C1 segment of cervical spinal cord (tissue), 14 donors: ENCODE data around the gene RGS2.

Experiments used
- DNase-seq, 14 donors: peaks; one replicate each; lab custom pipeline; 2025; lab: John Stamatoyannopoulos, UW

The RGS2 gene

DNA sequence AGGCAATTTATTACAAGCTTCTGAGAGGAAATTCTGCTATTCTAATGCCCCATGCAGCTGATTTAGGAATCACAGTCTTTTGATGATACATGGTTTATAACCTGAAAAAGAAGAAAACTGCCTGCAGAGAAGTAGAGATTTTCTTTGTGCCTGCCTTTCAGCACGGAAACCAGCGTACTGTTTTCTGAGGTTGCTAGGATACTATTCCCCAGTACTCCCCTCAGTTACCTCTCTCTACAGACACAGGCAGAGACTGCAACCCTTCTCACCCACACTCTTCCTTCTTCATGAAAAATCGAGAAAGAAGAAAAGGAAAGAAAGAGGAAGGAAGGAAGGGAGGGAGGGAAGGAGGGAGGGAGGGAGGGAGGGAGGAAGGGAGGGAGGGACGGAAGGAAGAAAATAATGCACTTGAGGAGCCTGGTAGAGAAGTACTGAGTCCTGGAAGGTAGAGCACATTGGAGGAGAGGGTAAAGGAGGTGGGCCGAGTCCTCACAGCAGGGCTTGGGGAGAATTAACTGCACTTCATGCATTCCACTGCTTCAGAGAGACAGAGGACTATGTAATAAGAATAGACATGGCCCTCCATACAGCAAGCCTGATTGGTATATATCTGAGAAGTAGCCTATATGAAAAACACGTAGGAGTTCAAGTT lies 21.9 kb downstream of the RGS2 start:
- DNase-seq = no peak

DNA sequence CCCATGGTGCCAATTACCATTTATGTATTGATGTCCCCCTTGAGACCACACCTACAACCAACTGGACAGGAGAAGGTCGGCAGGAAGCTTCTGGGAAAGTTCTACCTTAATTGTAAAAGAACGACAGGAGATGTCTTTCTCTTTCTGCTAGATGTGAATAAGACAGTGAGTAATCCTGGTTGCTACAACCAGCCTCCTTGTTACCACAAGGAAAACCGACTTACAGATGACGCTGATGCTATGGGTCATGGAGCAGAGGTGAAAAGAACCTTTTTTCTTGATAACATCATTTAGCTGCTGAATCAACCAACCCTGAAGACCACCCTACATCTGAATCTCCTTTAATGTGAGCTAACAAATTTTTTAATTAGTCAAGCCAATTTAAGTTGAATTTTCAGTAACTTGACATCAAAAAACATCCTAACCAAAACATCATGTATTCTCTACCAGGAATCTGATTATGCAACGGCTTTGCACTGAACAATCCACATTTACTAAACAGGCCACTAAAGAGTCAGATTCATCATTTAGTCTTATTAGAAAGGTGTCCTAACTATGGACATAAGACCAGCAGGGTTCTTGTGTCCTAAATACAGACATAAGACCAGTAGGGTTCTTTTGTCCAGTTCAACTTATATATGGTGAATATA lies 23.0 kb downstream of the RGS2 start:
- DNase-seq = no peak

DNA sequence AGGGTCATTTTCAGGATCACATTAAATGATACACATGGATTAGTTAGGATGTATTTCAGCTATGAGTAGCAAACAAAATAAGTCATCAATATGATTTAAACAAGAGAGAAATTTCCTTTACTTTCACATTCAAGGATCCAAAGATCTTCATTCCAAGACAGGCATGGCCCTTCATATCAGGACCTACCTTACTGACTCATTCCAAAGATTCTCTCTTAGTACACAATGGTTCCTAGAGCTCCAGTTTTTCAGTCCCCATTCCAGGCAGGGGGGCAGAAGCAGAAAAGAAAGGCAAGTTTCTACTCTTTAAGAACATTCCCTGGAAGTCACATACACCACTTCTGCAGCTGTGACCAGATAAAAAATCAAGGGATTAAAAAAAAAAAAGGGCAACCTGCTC lies 23.7 kb downstream of the RGS2 start:
- no peak for DNase-seq

DNA sequence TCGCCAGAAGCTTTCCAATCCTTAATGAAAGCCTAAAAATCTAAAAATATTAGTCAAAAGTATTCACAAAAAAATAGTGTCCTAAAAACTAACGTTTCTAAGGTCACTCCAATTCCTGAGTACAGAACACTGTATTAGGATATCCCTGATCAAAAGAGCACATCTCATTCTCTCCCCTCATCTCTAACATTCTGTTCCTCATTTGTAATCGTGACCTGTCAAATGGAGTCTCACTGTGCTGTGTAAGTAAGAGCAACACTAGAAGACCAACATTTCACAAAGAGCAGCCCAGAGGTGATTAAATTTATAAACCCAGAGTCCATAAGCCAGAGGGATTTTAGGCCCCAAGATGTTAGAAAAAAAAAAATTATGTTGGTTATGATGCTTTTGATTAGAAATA lies 26.3 kb downstream of the RGS2 start:
- no peak for DNase-seq

DNA sequence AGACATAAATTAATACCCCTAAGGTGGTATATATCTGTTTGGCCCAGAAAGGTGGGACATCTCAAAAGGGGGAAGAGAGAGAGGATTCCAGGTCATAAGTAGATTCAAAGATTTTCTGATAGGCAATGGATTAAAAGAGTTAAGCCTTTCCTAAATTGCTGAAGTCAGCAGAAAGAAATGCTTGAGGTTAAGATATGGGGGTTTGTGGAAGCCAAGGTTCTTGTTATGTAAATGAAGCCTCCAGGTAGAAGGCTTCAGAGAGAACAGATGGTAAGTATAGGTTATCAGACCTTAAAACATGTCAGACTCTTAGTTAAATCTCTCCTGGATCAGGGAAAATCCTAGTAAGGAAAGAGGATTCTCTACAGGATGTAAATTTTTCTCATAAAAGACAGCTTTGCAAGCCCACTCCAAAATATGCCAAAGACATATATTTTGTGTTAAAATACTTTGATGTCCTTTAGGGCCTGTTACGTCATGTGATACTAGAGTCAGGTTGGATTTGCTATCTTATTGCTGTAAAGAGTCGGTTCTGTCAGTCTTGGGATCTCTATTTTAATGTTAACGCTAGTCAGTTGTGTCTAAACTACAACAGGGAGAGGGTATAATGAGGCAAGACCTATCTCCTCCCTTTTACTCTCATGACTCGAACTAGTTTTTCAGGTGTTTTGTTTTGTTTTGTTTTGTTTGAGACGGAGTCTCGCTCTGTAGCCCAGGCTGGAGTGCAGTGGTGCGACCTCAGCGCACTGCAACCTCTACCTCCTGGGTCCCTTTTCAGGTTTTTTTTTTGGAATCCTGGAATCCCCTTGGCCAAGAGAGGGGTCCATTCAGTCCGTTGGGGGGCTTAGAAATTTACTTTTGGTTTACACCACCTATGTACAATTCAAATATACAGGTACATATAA lies 30.6 kb downstream of the RGS2 start:
- DNase-seq = no peak

DNA sequence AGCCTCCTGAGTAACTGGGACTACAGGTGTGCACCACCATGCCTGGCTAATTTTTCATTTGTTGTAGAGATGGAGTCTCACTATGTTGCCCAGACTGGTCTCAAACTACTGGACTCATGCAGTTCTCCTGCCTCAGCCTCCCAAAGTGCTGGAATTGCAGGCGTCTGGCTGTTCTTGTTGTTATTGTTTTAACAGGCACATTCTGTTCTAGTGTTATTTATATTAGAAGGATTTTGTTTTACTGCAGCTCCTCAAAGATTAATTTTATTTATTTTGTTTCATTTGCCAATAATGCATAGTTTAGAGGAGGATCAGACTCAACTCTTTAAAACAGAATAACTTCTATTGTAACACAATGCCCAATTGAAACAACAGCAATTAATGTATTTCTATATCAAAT lies 35.5 kb downstream of the RGS2 start:
- DNase-seq = no peak

DNA sequence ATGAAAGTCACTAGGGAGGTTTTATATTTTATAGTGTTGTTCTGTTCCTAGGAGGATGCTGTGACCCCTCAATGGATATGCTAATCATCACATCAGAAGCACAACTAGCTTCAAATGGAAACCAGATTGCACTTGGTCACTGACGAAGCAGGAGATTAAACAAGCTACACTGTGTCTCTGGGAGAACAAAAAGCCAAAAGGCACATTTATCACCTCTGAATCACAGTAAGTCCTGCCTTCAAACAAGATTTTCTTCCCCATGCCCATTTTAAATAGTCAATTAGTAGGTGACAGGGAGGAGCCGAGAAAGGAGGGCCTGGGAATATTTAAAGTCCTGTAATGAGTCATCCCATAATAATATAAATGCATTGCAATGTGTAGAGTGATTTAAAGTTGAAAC lies 38.1 kb downstream of the RGS2 start:
- DNase-seq = no peak

DNA sequence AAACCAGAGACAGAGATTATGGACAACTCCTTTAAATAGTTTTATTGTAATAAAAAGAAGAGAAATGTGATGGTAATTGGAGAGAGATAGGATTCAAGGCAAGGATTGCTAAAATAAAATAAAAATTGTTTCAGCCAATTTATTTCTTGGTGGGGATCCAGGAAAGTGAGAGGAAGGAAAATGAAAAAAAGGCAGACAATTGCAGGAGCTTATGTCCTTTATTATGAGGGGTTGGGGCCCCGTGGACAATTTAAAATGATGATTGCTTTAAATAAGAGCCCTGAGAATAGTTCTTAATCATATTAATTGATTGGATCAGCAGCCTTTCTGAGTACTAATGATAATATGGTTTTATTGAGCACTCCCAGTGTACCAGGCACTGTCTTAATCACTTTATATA lies 40.2 kb downstream of the RGS2 start:
- DNase-seq = no peak

DNA sequence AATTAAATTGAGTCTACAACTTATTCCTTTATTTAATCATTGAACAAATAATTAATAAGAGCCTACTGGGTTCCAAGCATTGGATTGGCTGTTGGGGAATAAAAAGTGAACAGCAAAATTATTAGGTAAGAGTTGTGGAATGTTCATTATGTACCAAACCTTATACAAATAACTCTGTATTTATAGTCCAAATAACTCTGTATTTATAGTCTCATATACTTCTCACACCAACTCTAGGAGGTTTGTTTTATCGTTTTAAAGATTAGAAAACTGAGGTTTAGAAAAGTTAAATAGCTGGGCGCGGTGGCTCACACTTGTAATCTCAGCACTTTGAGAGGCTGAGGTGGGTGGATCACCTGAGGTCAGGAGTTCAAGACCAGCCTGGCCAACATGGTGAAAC lies 40.6 kb downstream of the RGS2 start:
- DNase-seq = no peak

DNA sequence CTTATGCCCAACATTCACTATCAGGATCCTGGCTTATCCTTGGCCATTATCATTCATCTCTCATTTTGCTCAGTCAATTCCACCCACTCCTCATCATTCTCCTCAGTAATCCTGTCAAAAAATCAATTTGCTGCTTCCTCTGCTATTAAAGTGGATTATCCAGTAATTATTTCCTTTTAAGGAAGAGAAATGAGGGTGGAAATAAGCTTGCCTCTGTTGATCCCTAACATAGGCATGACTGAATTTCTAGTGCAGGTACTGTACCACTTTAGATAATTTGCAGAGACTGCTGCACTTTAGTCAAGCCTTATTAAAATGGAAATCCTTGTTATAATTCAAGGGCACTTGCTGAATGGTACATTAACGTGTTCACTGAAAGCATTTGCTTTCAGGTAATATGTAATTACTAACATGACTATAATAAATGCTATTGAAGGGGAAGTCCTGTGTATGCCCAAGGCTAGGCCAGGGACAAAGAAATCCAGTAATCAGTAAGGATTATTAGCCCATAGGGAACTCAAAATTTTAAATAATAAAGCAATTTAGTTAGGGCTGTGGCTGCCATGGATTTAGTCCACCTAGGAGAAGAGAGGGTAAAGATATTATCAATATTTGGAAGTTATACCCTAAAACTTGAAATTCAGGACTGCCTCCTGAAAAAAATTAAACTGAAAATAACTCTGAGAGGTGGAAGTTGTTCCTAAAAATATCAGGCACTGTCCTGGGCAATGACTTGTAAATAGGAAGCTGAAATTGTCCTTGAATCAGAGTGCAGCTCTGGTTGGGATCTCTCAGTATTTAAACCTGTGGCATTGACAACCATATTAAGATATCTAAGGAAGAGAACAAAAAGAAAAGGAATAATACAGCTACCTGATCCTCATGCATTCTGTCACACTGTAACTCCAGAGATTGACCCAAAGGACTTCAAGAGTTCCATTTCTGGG lies 43.4 kb downstream of the RGS2 start:
- DNase-seq = no peak

DNA sequence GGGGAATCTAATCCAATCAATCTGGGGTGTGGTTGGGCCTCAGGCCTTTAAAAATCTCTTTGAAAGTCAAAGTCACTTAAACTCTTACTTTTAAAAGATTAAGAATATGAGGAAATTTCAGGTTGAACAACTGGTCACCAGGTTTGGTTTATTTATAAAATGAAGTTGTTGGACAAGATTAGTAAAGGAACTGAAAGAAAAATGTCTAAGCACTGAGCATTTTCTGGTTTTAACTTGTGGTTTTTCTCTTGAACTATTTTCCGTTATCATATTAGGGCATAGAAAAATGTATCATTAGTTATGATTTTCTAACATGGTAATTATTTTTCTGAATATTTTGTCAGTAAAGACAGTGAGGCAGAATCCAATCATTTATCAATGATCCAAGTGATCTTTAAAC lies 49.6 kb downstream of the RGS2 start:
- no peak for DNase-seq

DNA sequence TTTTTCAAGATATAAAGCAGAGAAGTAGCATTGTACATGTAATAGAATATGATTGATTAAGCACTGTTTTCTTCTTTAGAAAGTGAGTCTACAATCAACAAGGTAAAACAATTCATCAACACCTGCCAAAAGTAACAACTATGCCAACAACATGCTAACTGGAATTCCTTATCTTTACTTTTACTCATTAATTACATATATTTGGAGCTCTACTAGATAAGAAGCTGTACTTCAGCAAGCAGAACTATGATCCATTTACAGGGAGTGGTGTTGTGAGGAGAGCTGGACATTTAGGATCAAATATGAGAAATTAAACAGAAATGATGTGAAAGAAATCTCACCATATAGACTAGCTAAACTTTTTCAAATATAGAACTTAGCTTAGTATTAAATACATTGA lies 51.0 kb downstream of the RGS2 start:
- DNase-seq = no peak

DNA sequence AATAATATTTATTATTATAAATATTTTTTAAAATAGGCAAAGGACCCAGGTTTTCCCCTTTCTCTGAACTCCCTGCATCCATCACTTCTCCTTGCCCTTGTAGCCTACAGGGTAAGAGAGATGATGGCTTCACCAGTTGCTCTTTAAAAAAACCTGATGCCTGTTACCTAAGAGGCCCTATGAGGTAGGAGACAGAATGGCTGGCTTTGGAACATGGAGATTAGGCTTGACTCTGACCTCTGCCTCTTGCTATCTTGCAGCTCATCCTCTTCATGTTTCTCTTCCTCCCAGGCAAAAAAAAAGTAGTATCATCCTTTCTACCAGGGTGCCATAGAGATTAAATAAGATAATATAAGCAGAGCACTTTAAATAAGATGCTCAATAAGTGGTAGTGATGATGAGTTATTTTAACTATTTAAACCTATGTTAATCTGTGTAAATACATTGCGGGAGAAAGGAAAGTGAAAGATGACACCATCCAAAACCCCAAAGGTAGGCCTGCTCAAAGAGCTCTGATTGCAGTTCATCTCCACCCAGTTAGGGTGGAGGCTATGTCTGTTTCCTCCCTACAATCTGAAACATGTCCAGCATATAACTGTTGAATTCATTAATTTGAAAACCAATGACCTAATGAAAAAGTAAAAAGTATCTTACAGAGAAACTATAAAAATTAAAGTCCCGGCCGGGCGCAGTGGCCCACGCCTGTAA lies 51.8 kb downstream of the RGS2 start:
- DNase-seq = no peak

DNA sequence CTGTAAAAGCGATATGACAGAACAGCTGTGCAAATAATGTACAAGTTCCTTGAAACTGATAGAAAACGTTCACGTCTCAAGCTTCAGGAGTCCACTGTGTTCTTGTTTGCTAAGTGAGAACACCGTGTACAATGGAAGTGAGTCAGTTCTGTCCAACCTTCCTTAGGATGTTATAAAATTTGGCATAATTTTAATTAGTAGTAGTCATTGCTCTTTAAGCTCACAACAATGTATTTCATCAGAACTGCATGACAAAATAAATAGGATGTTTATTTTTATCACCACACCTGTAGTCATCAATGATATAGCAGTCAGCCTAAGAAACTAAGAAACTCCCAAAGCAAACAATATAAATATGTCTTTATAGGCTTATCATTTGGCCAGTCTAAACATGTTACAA lies 53.0 kb downstream of the RGS2 start:
- DNase-seq = no peak
